ENCODE results near the gene ANO9. TPM values are rescaled to one million over a fixed set of nuclear protein-coding genes. Genes with fewer than 3 reads are reported as not detected.

The ANO9 gene, protein sequence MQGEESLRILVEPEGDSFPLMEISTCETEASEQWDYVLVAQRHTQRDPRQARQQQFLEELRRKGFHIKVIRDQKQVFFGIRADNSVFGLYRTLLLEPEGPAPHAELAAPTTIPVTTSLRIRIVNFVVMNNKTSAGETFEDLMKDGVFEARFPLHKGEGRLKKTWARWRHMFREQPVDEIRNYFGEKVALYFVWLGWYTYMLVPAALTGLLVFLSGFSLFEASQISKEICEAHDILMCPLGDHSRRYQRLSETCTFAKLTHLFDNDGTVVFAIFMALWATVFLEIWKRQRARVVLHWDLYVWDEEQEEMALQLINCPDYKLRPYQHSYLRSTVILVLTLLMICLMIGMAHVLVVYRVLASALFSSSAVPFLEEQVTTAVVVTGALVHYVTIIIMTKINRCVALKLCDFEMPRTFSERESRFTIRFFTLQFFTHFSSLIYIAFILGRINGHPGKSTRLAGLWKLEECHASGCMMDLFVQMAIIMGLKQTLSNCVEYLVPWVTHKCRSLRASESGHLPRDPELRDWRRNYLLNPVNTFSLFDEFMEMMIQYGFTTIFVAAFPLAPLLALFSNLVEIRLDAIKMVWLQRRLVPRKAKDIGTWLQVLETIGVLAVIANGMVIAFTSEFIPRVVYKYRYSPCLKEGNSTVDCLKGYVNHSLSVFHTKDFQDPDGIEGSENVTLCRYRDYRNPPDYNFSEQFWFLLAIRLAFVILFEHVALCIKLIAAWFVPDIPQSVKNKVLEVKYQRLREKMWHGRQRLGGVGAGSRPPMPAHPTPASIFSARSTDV
- 0.31 and 0.98 TPM in 2 replicates for total RNA-seq (2014; rRNA removed; shearing (Covaris generic))

DNA sequence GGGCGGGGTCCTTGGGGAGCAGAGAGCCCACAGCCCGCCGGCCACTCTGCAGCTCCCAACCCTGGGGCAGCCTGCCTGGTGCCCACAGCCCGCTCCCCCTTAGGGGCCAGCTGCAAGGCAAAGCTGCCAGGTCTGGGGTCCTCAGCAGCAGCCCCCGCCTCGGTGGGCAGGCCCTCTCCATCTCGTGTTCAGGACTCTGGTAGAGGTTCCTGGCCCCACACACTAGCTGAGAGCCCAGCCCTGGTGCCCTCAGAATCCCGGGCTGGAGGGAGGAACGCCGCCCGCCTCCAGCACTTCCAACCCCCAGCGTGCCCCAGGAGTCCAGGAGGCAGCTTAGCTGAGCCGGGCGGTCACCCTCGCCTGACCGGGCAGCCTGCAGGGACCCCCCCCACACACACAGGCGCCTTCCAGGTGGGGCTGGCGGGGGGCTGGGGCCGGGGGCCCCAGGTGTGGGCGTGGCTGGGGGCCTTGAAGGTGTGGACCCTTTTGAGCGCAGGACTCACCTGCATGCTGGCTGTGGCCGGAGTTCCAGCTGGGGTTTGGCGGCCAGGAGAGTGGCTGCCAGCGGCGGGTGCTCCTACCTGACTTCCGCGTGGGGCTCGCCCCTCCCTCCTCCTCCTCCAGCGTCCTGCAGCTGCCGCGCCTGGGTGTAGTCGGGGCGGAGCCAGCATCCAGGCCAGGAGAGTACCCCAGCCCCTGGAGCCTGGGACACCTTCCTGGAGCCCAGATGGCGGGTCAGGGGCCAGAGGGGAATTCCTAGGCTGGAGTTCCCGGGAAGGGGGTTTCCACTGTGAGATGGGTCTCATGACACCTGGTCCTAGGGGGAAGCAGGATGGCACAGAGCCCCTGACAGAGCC lies at the start of gene ANO9:
Gene ANO9, minus strand, starts transcription at position 594 of the 857 bp plus-strand sequence. Its CDS starts 85 bp downstream, at position 509.
- in situ Hi-C loops (cut with HindIII; ENCODE audit: low sequenced_read_pairs): no loop called here
- no peak for DNase-seq (ENCODE audit: low spot score)

DNA sequence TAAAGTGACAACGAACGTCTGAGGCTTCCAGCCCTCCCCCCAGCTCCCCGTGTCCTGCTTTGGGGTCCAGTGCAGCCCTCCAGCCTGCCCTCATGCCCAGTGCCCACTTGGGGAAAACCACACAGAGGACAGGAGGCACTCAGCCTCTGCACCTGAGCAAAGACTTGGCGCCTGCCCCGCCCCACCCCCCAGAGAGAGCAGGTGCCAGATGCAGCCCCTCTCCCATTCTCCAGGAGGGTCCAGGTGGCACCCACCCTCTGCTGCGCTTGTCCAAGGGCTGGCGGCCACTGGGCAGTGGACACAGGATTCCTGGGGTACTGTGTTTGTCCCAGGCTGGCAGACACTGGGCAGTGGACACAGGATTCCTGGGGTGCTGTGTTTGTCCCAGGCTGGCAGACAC lies 49.5 kb upstream of the ANO9 start:
- no peak for DNase-seq (ENCODE audit: low spot score)
- in situ Hi-C loops (cut with HindIII; ENCODE audit: low sequenced_read_pairs): no loop called here

DNA sequence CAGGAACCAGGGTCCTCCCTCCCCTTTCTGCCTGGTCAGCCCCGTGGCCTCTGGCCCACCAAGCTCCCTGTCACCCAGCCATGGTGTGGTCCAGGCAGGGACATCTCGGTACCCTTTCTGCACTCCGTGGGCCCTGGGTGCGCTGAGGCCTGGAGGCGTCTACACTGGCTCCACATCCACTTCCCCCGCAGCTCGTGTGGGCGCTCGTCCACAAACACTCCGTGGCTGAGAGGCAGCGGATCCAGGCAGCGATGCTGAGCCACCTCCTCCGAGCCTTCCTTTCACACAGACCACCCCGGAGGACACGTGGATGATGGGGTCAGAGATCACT lies 49.1 kb upstream of the ANO9 start:
- in situ Hi-C loops (cut with HindIII; ENCODE audit: low sequenced_read_pairs): no loop called here
- no peak for DNase-seq (ENCODE audit: low spot score)

DNA sequence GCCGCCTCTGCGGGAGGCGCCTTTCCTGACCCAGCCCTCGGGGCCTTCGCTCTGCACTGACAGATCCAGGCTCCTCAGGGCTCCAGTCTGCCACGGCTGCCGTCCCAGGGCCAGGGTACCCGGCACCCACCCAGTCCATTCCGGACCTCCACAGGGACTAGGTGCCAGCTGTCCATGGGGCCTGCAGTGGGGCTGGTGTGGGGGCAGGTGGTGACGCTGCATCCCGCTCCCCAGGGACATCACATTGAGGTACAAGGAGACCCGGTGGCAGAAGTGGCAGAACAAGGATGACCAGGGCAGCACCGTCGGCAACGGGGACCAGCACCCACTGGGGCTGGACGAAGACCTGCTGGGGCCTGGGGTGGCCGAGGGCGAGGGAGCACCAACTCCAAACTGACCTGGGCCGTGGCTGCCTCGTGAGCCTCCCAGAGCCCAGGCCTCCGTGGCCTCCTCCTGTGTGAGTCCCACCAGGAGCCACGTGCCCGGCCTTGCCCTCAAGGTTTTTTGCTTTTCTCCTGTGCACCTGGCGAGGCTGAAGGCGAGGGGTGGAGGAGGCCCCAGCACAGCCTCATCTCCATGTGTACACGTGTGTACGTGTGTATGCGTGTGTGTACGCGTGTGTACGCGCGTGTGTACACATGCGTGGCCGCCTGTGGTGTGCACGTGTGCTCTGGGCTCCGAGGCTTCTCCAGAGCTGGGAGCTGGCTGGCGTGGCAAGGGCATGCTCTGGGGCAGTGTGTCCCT lies 48.5 kb upstream of the ANO9 start:
- in situ Hi-C loops (cut with HindIII; ENCODE audit: low sequenced_read_pairs): no loop called here
- no peak for DNase-seq (ENCODE audit: low spot score)

DNA sequence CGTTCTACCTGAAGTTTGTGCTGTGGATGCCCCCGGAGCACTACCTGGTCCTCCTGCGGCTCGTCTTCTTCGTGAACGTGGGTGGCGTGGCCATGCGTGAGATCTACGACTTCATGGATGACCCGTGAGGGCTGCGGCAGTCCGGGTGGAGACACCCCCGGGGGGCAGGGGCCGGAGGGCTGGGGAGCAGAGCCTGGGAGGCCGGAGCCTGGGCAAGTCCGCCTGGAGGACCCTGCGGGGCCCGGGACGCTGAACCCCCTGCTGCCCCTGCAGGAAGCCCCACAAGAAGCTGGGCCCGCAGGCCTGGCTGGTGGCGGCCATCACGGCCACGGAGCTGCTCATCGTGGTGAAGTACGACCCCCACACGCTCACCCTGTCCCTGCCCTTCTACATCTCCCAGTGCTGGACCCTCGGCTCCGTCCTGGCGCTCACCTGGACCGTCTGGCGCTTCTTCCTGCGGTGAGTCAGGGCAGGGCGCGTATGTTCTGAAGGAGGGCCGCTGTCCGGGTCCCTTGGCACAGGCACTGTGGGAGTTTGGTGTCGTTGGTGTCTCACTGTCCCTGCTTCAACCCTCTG lies 47.9 kb upstream of the ANO9 start:
- in situ Hi-C loops (cut with HindIII; ENCODE audit: low sequenced_read_pairs): no loop called here
- DNase-seq (ENCODE audit: low spot score): no peak

DNA sequence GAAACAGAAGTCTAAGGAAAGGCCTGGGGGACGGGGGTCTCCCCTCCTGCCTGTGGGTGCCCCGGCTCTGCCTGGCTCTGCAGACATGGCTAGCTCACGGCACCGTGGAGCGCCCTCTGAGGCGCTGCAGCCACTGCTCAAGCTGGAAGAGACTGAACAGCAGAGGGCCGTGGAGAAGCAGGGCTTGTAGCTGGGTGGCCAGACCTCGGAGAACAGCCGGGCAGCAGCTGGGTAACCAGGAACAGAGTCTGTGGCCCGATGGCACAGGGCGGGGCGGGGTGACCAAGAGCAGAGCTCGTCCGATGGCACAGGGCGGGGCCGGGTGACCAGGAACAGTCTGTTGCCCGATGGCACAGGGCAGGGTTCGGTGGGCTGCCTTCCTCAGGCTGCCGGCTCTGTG lies 47.2 kb upstream of the ANO9 start:
- no peak for DNase-seq (ENCODE audit: low spot score)
- in situ Hi-C loops (cut with HindIII; ENCODE audit: low sequenced_read_pairs): no loop called here

DNA sequence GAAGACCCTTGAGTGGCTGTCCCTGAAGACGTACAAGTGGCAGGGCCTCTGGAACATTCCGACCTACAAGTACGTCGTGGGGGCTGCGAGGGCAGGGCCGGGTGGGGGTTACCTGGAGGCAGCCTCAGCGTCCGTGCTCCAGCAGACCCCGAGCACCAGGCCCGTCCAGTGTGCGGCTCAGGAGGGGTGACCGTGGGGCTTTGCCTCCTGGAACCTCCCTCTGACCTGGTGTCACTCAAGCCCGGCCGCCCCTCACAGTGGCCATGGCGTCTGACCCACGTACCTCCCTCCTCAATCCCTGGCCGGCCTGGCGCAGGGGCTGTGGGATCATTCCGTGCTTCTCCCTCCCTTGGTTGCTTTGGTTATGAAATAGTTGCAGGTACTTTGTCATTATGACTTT lies 46.8 kb upstream of the ANO9 start:
- DNase-seq (ENCODE audit: low spot score): no peak
- in situ Hi-C loops (cut with HindIII; ENCODE audit: low sequenced_read_pairs): no loop called here

DNA sequence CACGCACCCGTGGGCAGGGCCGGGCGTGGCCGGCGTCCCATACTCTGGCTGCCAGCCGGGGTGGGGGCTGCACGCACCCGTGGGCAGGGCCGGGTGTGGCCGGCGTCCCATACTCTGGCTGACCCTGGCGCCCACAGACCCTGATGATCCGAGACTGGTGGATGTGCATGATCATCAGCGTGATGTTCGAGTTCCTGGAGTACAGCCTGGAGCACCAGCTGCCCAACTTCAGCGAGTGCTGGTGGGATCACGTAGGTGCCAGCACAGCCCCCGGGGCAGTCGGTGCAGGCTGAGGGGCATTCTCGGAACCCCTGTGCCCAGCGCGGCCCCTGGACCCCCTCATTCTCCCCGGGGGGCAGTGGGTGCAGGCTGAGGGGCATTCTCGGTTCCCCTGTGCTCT lies 46.3 kb upstream of the ANO9 start:
- in situ Hi-C loops (cut with HindIII; ENCODE audit: low sequenced_read_pairs): no loop called here
- DNase-seq (ENCODE audit: low spot score): no peak

DNA sequence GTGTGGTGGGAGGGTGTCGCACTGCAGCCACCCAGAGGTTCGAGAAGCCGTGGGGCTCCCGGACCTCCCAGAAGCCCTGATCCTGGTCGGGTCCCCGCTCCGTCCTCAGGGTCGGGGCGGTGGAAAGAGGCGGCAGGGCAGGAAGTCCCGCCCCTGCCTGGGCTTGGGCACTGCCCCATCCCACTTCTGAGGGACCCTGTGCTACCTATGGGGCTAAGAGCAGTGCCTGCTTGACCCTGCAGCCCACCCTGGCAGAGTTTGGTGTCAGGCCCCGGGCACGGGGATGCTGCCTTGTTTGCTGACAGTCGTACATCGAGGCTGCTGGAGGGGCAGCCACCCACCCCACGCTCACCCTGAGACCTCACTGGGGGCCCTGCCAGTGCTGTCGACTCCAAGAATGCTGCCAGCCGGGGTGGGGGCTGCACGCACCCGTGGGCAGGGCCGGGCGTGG lies 45.8 kb upstream of the ANO9 start:
- no peak for DNase-seq (ENCODE audit: low spot score)
- in situ Hi-C loops (cut with HindIII; ENCODE audit: low sequenced_read_pairs): no loop called here

DNA sequence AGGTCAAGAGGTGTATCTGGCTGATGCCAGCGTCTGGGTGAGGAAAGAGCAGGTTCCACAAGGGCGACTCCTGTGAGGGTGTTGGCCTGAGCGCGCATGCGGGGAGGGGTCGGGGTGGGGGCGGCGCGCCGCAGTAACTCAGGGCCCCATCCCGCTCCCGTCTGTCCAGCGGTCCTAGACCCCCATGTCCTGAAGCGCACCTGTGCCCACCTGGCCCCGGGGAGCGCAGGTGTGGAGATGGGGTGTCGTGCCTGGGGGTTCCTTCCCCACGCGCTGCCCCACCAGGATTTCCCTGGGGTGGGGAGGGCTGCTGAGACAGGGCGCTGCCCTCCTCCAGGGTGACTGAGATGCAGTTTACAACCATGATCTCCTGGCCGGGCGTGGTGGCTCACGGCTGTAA lies 44.4 kb upstream of the ANO9 start:
- in situ Hi-C loops (cut with HindIII; ENCODE audit: low sequenced_read_pairs): no loop called here
- no peak for DNase-seq (ENCODE audit: low spot score)

DNA sequence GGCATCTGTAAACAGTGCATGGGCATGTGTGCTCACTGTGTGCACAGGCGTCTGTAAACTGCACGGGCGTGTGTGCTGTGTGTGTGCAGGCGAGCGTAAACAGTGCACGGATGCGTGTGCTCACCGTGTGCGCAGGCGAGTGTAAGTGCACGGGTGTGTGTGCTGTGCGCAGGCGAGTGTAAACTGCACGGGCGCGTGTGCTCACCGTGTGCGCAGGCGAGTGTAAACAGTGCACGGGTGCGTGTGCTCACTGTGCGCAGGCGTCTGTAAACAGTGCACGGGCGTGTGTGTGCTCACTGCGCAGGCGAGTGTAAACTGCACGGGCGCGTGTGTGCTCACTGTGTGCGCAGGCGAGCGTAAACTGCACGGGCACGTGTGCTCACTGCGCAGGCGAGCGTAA lies 42.8 kb upstream of the ANO9 start:
- no peak for DNase-seq (ENCODE audit: low spot score)
- in situ Hi-C loops (cut with HindIII; ENCODE audit: low sequenced_read_pairs): no loop called here

DNA sequence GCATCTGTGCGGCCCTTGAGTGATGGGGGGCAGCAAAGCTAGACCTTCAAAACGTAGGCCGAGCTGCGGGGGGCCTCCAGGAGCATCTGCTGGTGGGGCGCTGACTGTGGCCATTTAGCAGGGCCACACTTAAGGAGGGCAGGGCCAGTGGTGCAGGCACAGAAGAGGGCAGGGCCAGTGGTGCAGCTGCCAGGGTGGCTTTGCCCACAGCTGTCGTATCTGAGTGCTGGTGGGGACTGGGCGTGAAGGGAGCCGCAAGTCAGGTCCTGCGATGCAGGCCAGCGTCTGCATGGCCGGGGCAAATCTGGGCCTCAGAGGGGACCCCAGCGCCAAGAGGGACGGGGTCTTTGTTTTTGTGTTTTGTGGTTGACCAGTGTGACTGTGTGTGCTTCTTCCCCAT lies 37.5 kb upstream of the ANO9 start:
- in situ Hi-C loops (cut with HindIII; ENCODE audit: low sequenced_read_pairs): no loop called here
- no peak for DNase-seq (ENCODE audit: low spot score)

DNA sequence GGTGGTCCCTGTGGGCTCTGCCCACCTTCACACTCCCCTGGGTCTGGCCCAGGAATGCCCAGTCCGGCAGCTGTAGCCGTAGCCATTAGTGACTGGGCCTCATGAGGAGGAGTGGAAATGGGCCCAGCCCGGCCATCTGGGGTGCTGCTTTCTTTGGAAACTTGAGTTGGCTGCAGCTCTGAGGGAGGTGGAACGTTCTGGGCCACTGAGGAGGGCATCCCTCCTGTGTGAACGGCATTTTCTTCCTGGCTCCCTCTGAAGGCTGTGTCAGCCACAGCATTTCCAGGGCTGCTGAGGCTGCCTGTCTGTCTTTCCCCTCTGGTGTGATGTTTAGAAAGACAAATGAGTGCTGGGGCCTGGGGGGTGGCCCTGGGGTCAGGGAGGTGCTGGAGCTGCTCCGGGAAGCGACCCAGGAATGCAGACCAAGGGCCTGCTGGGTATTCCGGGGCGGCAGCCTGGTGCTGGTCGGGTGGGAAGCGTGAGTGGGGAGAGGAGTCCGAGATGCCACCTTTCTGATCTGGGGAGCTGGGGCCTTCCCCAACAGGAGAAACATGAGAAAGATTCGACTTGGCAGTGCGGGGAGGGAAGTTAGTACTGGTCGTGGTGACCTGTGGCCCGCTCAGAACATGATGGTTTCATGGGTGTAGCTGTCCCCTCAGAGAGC lies 35.4 kb upstream of the ANO9 start:
- peak; percentile 87 for DNase-seq (ENCODE audit: low spot score)
- in situ Hi-C loops (cut with HindIII; ENCODE audit: low sequenced_read_pairs): no loop called here

DNA sequence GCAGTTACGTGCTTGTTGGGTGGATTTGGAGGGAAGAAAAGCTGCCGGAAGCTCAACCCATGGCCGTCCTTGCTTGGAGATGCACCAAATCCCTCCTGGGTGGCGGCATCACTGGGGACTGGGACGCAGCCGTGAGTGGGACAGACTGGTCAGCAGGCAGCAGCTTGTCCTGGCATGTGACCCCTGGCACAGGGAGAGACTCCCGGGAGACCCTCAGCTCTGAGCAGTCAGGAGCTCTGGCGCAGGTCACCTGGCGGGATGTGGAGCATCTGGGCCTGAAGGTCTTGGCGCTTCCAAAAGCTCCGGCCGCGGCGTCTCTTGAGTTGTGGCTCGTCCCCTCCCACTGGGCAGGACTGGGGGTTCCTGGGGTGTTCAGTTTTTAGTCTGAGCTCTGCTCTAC lies 34.6 kb upstream of the ANO9 start:
- no peak for DNase-seq (ENCODE audit: low spot score)
- in situ Hi-C loops (cut with HindIII; ENCODE audit: low sequenced_read_pairs): no loop called here

DNA sequence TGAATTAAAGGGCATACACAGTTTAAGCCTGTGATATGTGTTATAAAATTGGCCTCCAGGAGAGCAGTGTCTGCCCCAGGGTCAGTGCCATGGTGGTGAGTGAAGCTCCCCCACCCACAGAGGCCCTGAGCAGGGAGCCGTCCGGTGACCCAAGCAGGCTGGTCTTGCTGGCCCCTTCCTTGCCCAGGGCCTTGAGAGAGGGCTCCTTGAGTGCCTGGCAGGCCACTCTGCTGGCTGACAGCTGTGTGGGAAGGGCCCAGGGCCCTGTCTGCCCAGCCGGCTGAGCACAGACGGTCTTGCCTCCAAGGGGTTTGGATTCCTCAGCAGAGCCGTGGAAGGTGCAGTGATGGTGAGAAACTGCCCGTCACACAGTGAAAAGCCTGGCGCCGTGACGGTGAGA lies 34.1 kb upstream of the ANO9 start:
- no peak for DNase-seq (ENCODE audit: low spot score)
- in situ Hi-C loops (cut with HindIII; ENCODE audit: low sequenced_read_pairs): no loop called here

DNA sequence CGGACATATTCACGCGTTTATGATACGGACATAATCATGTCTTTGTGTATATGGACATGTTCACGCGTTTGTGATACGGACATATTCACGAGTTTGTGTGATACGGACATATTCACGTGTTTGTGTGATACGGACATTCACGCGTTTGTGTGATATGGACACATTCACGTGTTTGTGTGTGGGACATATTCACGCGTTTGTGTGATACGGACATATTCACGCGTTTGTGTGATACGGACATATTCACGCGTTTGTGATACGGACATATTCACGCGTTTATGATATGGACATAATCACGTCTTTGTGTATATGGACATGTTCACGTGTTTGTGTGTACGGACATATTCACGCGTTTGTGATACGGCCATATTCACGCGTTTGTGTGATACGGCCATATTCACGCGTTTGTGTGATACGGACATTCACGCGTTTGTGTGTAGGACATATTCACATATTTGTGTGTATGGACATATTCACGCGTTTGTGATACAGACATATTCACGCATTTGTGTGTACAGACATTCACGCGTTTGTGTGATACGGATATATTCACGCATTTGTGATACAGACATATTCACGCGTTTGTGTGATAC lies 33.2 kb upstream of the ANO9 start:
- in situ Hi-C loops (cut with HindIII; ENCODE audit: low sequenced_read_pairs): no loop called here
- no peak for DNase-seq (ENCODE audit: low spot score)

DNA sequence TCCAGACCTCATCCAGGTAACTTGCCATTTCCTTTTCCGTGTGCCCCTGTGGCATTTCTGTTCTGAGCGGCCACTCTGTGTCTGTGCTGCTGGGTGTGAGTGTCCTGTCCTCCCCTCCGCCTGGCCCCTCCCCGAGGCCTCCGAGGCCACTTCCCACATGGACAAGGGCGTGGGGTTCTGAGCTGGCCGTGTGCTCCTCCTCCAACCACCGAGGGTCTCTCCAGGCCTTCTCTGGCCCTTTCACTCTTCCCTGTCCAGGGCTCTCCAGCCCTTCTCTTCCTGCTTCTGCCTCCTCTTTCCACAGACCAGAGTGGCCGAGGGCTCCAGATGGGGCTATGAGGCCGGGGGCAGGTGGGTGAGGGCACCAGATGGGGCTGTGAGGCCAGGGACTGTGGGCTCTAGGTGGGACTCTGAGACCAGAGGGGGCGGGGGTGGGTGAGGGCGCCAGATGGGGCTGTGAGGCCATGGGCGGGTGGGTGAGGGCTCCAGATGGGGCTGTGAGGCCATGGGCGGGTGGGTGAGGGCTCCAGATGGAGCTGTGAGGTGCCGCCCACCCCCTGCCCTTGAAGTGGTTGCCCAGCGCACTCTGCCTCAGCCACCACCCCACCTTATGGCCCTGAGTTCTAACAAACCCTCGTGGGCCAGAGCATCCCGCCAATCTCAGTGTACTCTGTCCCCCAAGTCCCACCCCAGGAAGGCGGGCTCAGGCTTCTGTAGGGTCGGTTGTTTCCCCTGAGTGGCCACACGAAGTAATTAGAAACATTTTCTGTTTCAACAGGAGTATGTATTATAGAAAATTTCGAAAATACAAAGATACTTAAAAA lies 32.4 kb upstream of the ANO9 start:
- in situ Hi-C loops (cut with HindIII; ENCODE audit: low sequenced_read_pairs): no loop called here
- DNase-seq (ENCODE audit: low spot score): no peak
